HG03108 (cell line): ENCODE measurements around the gene TBC1D9.
"Not testable (repeated sequence)": the region's sequence is repeated elsewhere in the genome, so short reads cannot be mapped to it uniquely, and the experiment has no call there.

Experiments
- ATAC-seq: cut with Tn5 transposase; IDR thresholded peaks from one replicate; pipeline ENCODE4 v1.9.1; 2021; ENCODE audit warnings: moderate library complexity; ENCODE audit not compliant: unreplicated experiment

The TBC1D9 gene

DNA sequence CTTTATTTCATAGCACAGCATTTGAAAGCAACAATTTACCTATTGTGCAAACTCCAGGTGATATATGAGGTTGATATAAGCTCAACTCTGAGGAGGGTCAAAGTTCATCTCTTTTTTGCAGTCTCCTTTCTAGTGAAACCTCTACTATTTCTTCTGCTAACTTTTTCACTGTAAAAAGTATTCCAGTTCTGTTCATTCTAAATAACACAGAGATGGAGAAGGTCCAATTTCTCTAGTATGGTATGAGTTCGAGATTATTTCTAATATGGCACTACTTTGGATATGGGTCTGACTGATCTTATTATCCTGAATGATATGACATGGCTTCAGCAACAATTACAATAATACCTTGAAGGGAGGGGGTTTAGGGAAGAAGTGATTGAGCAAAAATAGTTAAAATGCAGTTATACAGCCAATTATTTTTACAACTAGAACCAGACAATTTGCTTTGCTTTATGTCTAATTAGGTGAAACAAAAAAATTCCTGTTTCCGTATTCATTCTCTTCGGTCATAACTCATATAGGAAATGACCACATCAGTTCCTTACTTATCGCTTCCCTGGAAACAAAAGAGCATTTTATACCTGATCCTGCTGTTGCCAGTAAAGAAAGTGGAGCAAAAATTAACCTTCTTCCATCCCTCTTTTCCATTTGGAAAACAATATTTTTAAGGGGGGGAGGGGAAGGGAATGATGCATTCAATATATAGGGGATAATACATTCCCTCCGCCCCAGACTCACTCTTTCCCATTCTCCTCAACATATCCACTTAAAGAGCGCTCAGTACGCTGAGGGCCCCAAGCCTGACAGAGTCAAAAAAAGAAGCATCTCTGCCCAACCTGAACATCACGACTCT lies 1.0 kb downstream of the TBC1D9 start:
- no peak for ATAC-seq

GRCh38 chr4:140753329-140753728 lies 2.9 kb downstream of the TBC1D9 start:
- no peak for ATAC-seq

GRCh38 chr4:140752291-140753068 lies 3.7 kb downstream of the TBC1D9 start:
- no peak for ATAC-seq

DNA sequence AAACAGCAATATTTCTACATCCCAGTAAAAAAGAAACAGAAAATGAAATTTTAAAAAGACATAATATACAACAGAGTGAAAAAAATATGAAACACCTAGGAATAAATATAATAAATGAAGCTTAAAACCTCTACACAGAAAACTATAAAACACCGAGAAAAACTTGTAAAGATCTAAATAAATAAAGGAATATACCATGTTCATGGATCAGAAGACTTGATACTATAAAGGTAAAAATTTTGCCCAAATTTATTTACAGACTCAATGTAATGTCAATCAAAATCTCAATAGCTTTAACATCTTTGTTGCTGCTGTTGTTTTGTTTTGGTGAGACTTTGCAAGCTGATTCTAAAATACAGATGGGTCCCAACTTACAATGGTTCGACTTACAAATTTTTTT lies 5.7 kb downstream of the TBC1D9 start:
- no peak for ATAC-seq

GRCh38 chr4:140748171-140748570 lies 8.0 kb downstream of the TBC1D9 start:
- ATAC-seq, result no peak

DNA sequence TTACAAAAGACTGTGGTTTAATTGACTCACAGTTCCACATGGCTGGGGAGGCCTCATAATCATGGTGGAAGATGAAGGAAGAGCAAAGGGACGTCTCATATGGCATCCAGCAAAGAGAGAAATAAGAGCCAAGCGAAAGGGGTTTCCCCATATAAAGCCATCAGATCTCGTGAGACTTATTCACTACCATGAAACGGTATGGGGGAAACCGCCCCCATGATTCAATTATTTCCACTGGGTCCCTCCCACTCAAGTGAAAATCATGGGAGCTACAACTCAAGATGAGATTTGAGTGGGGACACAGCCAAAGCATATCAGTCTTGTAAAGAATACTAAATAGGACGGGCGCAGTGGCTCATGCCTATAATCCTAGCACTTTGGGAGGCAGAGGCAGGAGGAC lies 9.6 kb downstream of the TBC1D9 start:
- not testable (repeated sequence) for ATAC-seq

DNA sequence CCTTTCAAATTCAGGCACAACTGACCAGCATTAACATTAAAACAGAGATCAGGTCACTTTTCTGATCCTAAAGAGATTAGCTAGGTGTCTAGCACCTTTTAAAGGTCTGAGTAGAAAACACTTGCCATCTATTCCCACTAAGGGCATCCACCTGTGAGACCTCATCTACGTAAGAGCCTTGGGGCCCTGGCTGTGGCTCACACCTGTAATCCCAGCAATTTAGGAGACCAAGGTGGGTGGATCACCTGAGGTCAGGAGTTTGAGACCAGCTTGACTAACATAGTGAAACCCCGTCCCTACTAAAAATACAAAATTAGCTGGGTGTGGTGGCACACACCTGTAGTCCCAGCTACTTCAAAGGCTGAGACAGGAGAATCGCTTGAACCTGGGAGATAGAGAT lies 11.8 kb downstream of the TBC1D9 start:
- ATAC-seq, result no peak

DNA sequence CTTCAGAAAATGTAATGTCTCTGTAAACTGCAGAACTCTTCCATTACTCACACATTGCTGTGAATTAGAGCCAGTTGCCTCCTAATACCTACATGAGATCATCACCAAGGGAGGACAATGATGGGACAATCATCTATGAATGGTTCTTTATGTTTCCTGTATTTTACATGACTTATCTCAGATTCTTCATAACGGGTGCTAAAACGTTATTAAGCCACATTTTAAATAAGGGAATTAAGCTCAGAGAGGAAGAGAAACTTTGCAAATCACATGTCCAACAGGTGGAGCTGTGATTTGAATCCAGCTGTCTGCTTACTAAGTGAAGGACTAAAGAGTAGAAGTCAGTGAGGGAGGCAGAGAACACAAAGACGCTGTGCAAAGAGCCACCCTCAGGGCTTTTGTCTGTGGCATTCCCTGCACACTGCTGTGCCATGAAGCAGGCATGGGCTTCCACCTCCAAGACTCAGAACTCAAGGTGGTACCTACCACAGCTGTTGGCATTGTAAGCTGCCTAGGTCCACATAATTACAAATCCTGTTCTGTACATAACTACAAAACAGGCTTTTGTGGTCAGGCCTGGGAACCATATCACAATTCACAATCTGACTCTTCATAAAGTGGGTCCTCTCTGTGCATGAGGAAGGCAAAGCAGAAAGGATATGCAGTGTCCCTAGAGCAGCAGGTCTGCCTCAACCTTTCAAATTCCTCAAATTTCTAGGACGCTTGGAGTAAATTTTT lies 12.8 kb downstream of the TBC1D9 start:
- ATAC-seq, result peak; percentile 59

- ATAC-seq, result peak; percentile 4
These were observed 13.4 kb downstream of the TBC1D9 start for GRCh38 chr4:140742838-140743193.

- ATAC-seq, result no peak
These were observed 15.1 kb downstream of the TBC1D9 start for GRCh38 chr4:140740906-140741670.

GRCh38 chr4:140740422-140740821 lies 15.8 kb downstream of the TBC1D9 start:
- ATAC-seq, result no peak

DNA sequence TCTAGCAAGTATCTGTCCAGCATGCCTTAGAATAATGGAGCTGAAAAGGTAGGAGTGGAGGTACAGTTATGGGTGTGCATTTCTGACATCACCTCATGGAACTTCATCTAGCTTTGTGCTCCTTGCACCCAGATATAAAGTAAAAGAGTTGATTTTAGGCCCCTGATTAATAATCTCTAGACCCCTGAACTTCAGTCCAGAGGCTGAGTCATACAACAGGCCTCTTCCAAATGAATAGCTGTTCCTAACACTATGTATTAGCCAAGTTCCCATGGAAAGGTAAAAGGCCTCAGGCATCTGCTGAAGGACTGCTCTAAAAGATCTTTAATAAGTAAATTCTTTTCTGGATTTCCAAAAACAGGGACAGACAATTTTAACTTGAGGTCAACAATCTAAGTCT lies 16.2 kb downstream of the TBC1D9 start:
- no peak for ATAC-seq

- ATAC-seq, result no peak
These were observed 18.0 kb downstream of the TBC1D9 start for GRCh38 chr4:140738139-140738538.

DNA sequence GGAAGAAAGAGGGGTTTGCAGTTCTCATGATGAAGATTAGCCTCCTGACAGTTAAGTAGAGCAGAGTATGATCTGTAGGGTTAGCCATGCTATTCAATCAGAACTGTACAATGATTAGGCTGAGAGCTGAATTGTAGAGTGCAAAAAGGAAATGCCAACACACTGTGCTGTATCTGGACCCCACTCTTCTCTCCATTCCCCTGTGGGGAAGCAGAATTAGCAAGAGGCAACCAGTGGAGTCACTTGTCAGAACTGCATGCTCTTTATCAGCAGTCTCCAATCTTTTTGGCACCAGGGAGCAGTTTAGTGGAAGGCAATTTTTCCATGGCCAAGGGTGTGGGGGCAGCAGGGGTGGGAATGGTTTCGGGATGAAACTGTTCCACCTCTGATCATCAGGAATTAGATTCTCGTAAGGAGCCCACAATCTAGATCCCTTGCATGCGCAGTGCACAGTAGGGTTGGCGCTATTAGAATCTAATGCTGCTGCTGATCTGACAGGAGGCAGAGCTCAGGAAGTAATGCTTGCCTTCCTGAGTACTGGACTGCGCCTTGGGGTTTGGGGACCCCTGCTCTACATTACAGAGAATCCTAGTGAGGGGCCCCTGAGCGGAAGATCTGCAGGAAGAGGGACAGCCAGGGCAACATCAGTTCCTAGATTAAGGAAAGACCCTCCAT lies 19.4 kb downstream of the TBC1D9 start:
- no peak for ATAC-seq

DNA sequence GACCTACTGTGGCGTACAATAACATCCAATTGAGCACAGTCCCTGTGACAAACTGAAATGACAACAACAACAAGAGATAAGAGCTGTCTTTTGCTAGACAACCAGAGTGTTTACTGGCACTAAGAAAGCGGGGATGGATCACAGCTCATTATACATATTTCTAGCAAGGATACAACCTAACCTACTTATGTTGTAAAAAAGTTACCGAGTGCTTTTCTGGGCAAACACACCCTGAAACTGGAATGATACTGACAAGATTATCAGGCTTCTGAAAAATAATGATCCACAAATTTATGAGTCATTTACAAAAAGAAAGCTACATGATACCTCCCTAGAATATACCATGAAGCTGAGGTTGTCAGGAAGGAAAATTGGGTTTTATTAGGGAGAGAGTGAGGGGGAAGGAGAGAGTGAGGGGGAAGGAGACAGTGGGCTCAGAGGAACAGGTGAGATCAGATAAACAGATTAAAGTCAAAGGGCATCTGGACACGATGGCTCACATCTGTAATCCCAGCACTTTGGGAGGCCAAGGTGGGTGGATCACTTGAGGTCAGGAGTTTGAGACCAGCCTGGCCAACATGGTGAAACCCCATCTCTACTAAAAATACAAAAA lies 20.3 kb downstream of the TBC1D9 start:
- no peak for ATAC-seq

DNA sequence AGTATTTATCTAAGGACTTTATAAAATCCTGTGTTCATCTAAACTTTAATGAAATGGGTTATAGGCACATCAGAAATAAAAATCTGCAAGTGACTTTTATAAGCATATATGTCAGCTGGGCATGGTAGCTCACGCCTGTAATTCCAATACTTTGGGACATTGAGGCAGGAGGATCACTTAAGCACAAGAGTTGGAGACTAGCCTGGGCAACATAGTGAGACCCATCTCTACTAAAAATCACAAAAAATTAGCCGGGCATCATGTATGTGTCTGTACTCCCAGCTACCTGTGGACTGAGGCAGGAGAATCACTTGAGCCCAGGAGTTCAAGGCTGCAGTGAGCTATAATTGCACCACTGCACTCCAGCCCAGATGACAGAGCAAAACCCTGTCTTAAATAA lies 20.9 kb downstream of the TBC1D9 start:
- ATAC-seq, result no peak

DNA sequence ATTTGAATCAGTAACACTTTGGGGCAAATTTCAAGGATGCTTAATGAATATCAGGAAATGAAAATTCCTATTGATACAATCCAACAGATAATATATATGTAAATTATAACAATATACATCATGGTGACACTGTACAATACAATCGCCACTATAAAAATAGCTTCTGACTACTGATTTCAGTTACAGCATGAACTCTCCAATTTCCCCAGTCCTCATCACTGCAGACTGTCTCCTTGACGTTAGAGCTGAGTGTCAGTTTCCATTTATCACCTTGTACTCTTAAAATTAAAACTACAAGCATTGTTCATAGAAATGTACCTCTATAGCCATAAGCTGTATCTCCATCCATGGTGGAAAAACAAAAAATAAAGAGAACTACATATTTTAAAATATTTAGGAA lies 23.4 kb downstream of the TBC1D9 start:
- no peak for ATAC-seq

GRCh38 chr4:140729344-140730049 lies 26.7 kb downstream of the TBC1D9 start:
- no peak for ATAC-seq

- ATAC-seq, result no peak
These were observed 29.2 kb downstream of the TBC1D9 start for GRCh38 chr4:140726776-140727500.
